CD4-positive, alpha-beta T cell treated with Interleukin-15 for 1 hour (primary cell): Measurements from ENCODE around the gene CPEB1.

ENCODE experiments used
- DNase-seq: peaks from one replicate; pipeline ENCODE4 v3.0.0-alpha.2; 2020

Gene CPEB1

GRCh38 chr15:82580713-82581112 is 66.5 kb downstream of the CPEB1 start:
- DNase-seq: no peak

DNA sequence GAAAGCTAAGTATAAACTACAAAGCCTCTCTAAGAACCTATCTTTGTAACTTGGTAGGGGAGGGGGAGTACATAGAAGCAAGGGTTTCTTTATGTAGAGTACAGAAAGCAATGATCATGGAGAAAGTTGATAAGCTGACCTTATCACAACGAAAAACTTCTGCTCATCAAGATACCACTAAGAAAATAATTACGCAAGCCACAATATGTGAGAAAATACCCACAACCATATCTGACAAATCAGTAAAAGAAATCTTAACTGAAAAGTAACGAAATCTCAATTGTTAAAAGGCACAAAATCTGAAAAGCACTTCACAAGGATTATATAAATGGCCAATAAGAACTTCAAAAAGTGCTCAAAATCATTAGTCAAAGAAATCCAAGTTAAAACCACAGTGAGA is 71.8 kb downstream of the CPEB1 start:
- DNase-seq: no peak

DNA sequence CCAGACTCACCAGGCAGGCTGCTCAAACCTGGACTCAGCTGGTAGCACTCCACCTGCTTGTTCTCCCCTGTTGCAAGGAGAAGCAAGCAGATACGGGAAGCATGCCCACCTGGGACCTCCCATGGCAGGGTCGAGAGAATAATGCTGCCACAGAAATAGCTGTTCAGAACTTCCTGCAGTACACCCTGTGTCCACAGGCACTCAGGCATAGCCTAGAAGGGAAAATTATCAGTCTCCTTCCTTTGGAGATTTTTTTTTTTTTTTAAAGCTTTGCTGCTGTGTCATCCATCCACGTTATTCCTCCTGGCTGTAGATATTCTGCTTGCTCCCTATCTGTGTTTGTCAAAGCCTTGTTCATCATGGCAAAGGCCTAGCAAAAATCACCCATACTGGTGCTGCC is 74.2 kb downstream of the CPEB1 start:
- no peak for DNase-seq

DNA sequence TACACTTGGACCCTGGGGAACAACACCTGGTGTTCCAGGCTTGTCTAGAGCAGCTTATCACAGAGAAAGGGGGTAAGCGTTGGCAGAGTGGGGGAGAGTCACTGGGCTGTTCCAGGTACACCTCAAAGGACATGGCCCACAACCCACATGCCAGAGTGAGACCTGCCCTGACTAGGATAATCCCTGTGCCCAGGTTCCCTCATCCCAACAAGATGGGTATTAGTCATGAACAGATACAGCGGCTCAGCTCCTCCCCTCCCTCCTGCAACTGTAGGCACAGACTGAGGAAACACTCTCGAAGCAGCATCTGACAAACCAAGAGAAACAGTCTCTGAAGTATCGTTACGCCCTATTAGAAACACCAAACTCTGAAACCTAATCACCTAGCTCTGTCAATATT is 74.9 kb downstream of the CPEB1 start:
- no peak for DNase-seq

GRCh38 chr15:82571722-82572222 is 75.4 kb downstream of the CPEB1 start:
- no peak for DNase-seq

GRCh38 chr15:82570721-82571508 is 76.2 kb downstream of the CPEB1 start:
- DNase-seq: no peak

GRCh38 chr15:82569834-82570233 is 77.3 kb downstream of the CPEB1 start:
- no peak for DNase-seq

- DNase-seq: no peak
Observed at GRCh38 chr15:82568986-82569385, 78.2 kb downstream of the CPEB1 start.

GRCh38 chr15:82567661-82568060 is 79.5 kb downstream of the CPEB1 start:
- DNase-seq: no peak

DNA sequence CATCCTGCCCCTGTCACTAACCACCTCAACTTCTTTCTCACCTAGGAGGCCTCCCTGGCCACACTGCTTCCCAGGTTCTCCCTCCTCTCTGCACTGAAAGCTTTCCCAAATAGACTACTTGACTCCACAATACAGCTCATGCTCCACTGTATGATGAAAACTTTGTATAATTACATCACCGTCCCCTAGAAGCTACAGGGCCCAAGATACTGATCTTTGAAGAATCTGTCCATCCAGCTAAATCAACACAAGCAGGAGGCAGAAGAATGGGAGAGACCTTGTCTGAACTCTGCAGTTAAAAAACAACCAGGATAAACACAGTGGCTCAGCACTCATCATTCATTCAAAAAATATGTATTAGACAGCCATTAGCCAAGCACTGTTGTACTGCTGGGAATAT is 80.5 kb downstream of the CPEB1 start:
- DNase-seq: no peak

DNA sequence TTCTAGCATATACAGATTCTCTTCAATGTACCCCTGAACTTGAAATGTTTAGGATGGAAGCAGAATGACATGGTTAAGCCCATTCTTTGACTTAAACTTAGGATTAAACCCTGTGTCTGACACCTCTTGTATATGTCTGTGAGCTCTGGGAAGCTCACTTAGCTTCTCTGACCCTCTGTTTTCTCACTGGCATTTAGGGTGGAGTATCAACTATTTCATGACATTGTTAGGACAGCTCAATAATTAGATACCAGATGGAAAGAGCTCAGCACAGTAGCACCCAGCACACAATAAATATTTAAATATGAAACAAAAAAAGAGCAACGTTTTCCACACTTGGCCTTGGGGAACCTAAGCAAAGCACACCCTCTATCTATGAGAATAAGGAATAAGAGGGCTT is 88.7 kb downstream of the CPEB1 start:
- DNase-seq: no peak

DNA sequence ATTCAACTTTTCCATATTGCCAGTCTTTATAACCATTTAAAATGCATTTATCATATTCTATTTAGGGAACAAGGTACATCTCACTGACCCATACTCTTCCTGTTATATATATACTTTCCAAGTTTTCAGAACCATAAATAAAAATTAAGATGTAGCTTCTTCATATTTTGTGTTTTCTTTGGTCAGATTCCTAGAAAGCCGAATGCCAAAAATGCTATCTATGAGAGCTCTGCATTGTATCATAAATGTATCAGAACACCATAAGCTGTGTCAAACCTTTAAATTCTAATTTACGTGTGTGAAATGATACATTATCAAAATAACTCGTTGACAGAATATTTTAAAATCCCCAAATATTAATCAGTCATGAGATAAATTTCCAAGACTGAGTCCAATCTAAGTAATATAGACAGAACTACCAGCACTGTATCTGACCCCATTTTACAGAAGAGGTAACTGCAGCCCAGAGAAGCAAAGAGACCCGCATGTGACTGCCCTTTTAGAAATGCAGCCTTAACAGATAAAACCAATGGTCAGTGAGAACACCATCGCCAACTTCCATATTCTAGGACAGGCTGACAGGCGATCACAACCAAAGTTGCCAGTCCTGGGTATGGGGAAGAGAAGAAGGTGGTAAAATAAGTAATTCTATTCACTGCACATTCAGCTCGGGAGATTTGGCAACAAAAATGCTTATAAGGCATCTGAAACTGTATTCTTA is 90.7 kb downstream of the CPEB1 start:
- no peak for DNase-seq

DNA sequence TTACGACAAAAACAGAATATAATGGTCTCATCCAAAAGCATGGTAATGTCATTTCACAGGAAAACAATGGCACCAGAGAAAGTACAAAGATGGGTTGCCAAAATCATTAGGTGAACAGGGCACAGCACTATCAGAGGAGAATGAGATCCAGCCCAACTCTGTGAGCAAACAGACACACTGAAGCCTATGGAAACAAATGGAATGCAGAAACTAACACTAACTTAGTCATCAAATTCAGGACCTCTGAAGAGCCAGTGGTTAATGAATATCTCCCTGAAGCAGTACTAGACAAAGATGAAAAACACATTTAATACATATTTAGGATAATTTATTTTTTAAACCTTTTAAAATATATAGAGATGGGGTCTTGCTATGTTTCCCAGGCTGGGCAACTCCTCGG is 92.3 kb downstream of the CPEB1 start:
- DNase-seq: no peak

GRCh38 chr15:82554351-82554750 is 92.8 kb downstream of the CPEB1 start:
- DNase-seq: no peak

GRCh38 chr15:82553846-82554245 is 93.3 kb downstream of the CPEB1 start:
- DNase-seq: no peak

DNA sequence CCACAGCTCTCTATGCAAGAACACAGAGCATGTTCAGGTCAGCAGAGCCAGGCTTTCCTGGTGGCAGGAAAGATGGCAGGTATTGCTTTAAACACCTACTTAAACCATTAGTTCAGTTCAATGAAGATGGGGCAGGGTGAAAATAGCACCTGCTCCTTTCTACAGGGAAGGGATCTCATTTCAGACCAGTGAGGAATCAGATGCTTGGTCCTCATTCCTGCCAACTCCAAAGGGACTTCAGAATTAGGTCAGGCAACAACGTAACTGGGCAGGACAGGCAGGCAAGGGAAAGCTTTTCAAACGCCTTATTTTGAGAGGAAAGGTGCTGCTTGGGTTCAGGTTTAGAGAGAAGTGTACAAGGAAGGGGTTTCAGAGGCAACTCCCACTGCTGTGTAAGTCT is 94.3 kb downstream of the CPEB1 start:
- no peak for DNase-seq

- no peak for DNase-seq
Observed at GRCh38 chr15:82551646-82552247, 95.4 kb downstream of the CPEB1 start.

DNA sequence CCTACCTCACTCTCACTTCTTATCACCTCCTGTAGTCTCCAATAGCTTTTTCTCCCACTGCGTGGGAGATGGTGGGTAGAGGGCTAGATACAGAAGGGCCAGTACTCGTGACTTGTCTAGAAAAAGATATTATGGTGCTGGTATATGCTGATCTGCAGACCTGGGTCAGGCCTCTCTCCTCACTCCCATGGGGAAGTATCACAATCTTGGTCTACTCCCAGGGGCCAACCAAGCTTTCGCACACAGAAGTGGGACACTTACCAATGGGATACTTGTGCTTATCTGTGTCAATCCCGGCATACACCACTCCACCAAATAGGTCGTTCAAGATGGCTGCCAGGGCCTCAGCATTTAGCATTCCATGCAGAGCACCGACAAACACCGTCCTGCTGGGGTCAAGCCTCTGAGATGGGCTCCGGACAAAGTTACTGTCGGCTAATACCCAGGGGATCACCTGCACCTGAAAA is 97.9 kb downstream of the CPEB1 start:
- no peak for DNase-seq

GRCh38 chr15:82548700-82549099 is 98.5 kb downstream of the CPEB1 start:
- no peak for DNase-seq

GRCh38 chr15:82545478-82545877 is 101.7 kb downstream of the CPEB1 start:
- no peak for DNase-seq

- no peak for DNase-seq
Observed at GRCh38 chr15:82545002-82545401, 102.2 kb downstream of the CPEB1 start.

- DNase-seq: no peak
Observed at GRCh38 chr15:82544431-82544830, 102.7 kb downstream of the CPEB1 start.

- no peak for DNase-seq
Observed at GRCh38 chr15:82543160-82543559, 104.0 kb downstream of the CPEB1 start.

DNA sequence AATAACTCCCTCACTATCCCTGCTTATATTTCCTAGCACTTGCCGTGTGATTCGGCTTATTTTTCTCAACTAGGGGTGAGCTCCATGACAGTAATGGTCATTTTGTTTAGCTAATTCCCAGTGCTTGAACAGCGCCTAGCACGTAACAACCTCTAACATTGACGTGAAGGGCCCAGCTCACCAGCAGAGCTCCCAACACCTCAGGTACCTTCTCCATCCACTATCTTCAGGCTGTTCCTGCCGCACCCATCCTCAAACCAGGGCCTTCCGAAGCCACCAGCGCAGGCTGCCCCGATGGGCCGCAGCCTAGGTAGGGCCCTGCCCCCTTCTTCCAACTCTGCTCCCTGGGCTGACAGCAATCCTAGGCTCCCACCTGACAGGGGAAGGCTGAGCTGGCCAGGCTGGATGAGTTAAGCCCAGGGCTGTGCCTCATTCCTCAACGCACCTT is 106.2 kb downstream of the CPEB1 start:
- no peak for DNase-seq
